Heart right ventricle (tissue), 16 donors: ENCODE data around the gene HAGHL. TPM values are rescaled to one million over a fixed set of nuclear protein-coding genes. Genes with fewer than 3 reads are reported as not detected.

Experiments used
- ATAC-seq, 8 donors: fragments of 200-7000 bp; cut with Tn5 transposase; one replicate each; pipeline ENCODE4 v1.9.1; 2020; ENCODE audit warnings: mild to moderate bottlenecking in 8 of 8, moderate library complexity in 8 of 8, moderate number of reproducible peaks in 1 of 8
- DNase-seq, 2 donors: peaks; one replicate each; pipeline ENCODE4 v3.0.0-alpha.2; 2020
- H3K27ac ChIP-seq, 10 donors: fragments of 200-600 bp; sonication (generic) in 2 of 10; one replicate each; pipeline versions ENCODE4 v1.5.0 to v1.8.0; 2020 to 2022; ENCODE audit warnings: mild to moderate bottlenecking in 3 of 10
- H3K27me3 ChIP-seq, 7 donors: fragments of 200-600 bp; one replicate each; pipeline ENCODE4 v1.8.0; 2021 to 2022; ENCODE audit warnings: mild to moderate bottlenecking in 2 of 7
- H3K36me3 ChIP-seq, 9 donors: fragments of 200-600 bp; sonication (generic) in 1 of 9; one replicate each; pipeline versions ENCODE4 v1.5.0 to v1.8.0; 2020 to 2022; ENCODE audit warnings: mild to moderate bottlenecking in 2 of 9
- H3K4me1 ChIP-seq, 9 donors: fragments of 200-600 bp; sonication (generic) in 1 of 9; one replicate each; pipeline versions ENCODE4 v1.5.0 to v1.8.0; 2020 to 2022; ENCODE audit warnings: mild to moderate bottlenecking in 4 of 9
- H3K4me3 ChIP-seq, 10 donors: fragments of 200-600 bp; sonication (generic) in 2 of 10; one replicate each; pipeline versions ENCODE4 v1.5.0 to v1.8.0; 2020 to 2022; ENCODE audit warnings: mild to moderate bottlenecking in 7 of 10, moderate library complexity in 2 of 10
- H3K9me3 ChIP-seq, 11 donors: fragments of 200-600 bp in 10 of 11; sonication (generic) in 2 of 11; one replicate each; pipeline versions ENCODE4 v1.5.0 to v1.8.0; 2013 to 2022; ENCODE audit warnings: mild to moderate bottlenecking in 2 of 11, control low read depth in 1 of 11, moderate library complexity in 1 of 11
- CTCF ChIP-seq, 9 donors: fragments of 200-600 bp; sonication (generic) in 2 of 9; IDR thresholded peaks; one replicate each; pipeline versions ENCODE4 v1.5.0 to v1.8.0; 2021 to 2022; ENCODE audit warnings: antibody characterized with exemption in 9 of 9, mild to moderate bottlenecking in 5 of 9, moderate library complexity in 1 of 9
- WGBS, 2 donors: extraction: QIAGEN DNeasy Blood & Tissue Kit; methylation state at CpG; one replicate each; pipeline ENCODE4 v1.1.7; 2013; ENCODE audit warnings: inconsistent platforms in 1 of 2; 5-methylcytosine and 5-hydroxymethylcytosine counted together
- intact Hi-C, 10 donors: fragments of 100-400 bp; cut with DNase I; formaldehyde crosslinking; loops; one replicate each; pipeline versions ENCODE4 v1.11.1 to v1.14.2; 2022
- polyA plus RNA-seq, 2 donors: library from polyadenylated mRNA; stranded (reverse); fragments of 200-250 nt; gene quantifications; one replicate each; pipeline ENCODE4 v1.2.3, GENCODE V29; 2013
- total RNA-seq, 10 donors: library from RNA; stranded (reverse); fragmentation: NEBNext Ultra II Directional in 3 of 10; extraction: Animal tissue kit (Norgen Biotek cat#: 25700) in 3 of 10; gene quantifications; one replicate each; pipeline versions ENCODE4 v1.2.1 to v1.2.4, GENCODE V29; 2021 to 2023
- donor health status: Arrhythmogenic right ventricular cardiomyopathy.
- donor health status: ischemic (EF 13 %, LVEDD 7.1; RV severe dilation, severe dysfunction).
- donor health status: healthy with polysubstance abuse.
- donor health status: DM: no; HTN: yes; CAD: no.
- donor health status: DM: no; HTN: no; CAD: no.
- donor health status: ischemic (EF 25% LVEDD 6.9; RV normal size, moderate dysfunction).
- donor health status: ischemic (EF 25% LVEDD 5.7; RV mildly dilated, moderate dysfunction).
- donor health status: healthy.
- donor health status: DM: yes; HTN: yes; CAD: no.
- donor health status: Ischemic cardiomyopathy.
- donor health status: ischemic (EF 35%, LVEDD 5.7; RV mildly dilated, moderate dysfunction).
- donor health status: nonischemic (EF 11% LVEDD 7.7; RV severe dilation, severe dysfunction).
- donor health status: DM: yes; HTN: yes; CAD: no.
- donor health status: PGD.
- donor health status: ischemic (EF 29% LVEDD 5.4; RV normal size, mild dysfunction).
- donor health status: nonischemic (EF 23%, LVEDD 6.1; RV moderate dilation, normal function).

HAGHL gene
- total and polyA plus RNA-seq, 12 donors = 5.1 to 80.0 (median 10.9) TPM

- Histone ChIP-seq H3K9me3 (no peaks in the 10 kb centered on the region), H3K4me1 (no peaks in the 10 kb centered on the region), H3K36me3 (no peaks in the 10 kb centered on the region), H3K27ac (no peak overlapping the region), H3K27me3 (peaks cover 0 to 12% (median 5%) of the 10 kb centered on the region in 7 donors), H3K4me3 (no peak overlapping the region)
- intact Hi-C loops = no loop called here
- DNase-seq (no peak), ATAC-seq (no peak)
- TF ChIP-seq CTCF (IDR thresholded peaks at IDR 0.05) = no peak
- 41 to 75% methylated on average over 6 to 21 of the region's 38 CpGs for WGBS, 2 donors
Measured at GRCh38 chr16:767743-768235, 40.9 kb downstream of the HAGHL start.

GRCh38 chr16:768428-768827, 41.5 kb downstream of the HAGHL start:
- no peaks in the 10 kb centered on the region for H3K4me1 ChIP-seq
- peaks cover 0 to 9% (median 0%) of the 10 kb centered on the region in 7 donors for H3K27me3 ChIP-seq
- intact Hi-C loops = no loop called here
- no peak for TF ChIP-seq CTCF (IDR thresholded peaks at IDR 0.05)
- WGBS, 2 donors = 67 to 77% methylated on average over 20 to 21 of the region's 21 CpGs
- no peaks in the 10 kb centered on the region for H3K36me3 ChIP-seq
- no peak overlapping the region for H3K27ac ChIP-seq
- ATAC-seq (no peak), DNase-seq (no peak)
- H3K9me3 ChIP-seq = no peaks in the 10 kb centered on the region
- H3K4me3 ChIP-seq = no peak overlapping the region

DNA sequence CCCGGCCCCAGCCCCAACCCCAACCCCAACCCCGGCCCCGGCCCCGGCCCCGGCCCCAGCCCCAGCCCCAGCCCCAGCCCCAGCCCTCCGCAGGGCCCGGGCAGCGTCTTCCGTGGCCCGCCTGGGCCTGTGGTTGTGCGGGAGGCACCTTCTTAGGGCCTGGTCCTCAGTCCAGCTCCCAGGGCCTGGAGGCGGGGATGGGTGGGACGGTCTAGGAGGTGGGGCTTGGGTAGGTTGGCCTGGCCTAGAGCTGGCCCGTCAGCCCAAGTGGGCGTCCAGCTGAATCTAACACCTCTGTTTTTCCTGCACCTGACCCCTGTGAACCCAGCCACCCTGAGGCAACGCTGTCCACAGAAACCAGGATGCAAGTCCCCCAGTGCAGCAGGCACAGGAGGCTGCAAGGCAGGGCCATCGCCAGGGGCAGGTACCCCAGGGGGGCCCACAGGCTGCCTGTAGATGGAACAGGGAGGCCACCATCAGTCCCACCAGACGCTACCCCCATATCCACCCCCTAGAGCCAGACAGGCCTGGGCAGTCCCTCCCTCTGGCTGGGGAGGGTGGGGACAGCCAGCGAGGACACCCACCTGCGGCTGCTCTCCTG, 42.4 kb downstream of the HAGHL start:
- Histone ChIP-seq H3K27ac (no peak overlapping the region), H3K9me3 (no peaks in the 10 kb centered on the region), H3K36me3 (no peaks in the 10 kb centered on the region), H3K4me3 (no peak overlapping the region), H3K27me3 (peaks cover 0 to 7% (median 2%) of the 10 kb centered on the region in 7 donors), H3K4me1 (no peaks in the 10 kb centered on the region)
- intact Hi-C loops = no loop called here
- DNase-seq = no peak
- 30 to 50% methylated on average over 17 to 20 of the region's 20 CpGs for WGBS, 2 donors
- ATAC-seq = no peak
- TF ChIP-seq CTCF (IDR thresholded peaks at IDR 0.05) = no peak

GRCh38 chr16:769934-770333, 43.0 kb downstream of the HAGHL start:
- no peaks in the 10 kb centered on the region for H3K9me3 ChIP-seq
- 69 to 75% methylated on average over 19 of the region's 19 CpGs for WGBS, 2 donors
- ATAC-seq (no peak), DNase-seq (no peak)
- no peaks in the 10 kb centered on the region for H3K4me1 ChIP-seq
- H3K27ac ChIP-seq = no peak overlapping the region
- no peaks in the 10 kb centered on the region for H3K36me3 ChIP-seq
- intact Hi-C loops = no loop called here
- H3K4me3 ChIP-seq = no peak overlapping the region
- no peak for TF ChIP-seq CTCF (IDR thresholded peaks at IDR 0.05)
- H3K27me3 ChIP-seq = peaks cover 0 to 10% (median 4%) of the 10 kb centered on the region in 7 donors
